ENCODE data around the gene MAGI1.
A peak's percentile ranks its signal among the peaks of the same experiment; 100 is the strongest.

Gene MAGI1

DNA sequence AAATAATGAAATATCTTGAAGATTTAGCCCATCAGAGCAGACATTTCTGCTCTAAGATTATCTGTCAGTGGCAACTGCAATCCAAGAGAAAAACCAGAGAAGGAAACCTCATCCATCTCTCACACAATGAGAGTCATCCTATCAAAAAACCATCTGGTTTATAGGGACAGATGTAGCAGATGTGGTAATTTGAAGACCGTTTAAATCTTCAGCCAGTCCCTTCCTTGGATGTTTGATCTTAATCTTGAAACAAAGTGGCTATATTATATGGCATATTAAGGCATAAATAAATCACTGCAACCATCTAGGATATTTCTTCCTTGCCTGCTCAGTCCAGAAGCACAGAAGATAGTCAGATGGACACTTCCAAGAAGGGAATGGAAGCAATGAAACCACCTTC, 305.3 kb downstream of the MAGI1 start:
- no peak for ATAC-seq
- TF ChIP-seq RARB (CRISPR knock-in tag; IDR thresholded peaks at IDR 0.05) (no peak), ESRRG (CRISPR knock-in tag; IDR thresholded peaks at IDR 0.05) (no peak), SNAI2 (CRISPR knock-in tag; IDR thresholded peaks at IDR 0.05) (no peak), ZNF8 (CRISPR knock-in tag; IDR thresholded peaks at IDR 0.05) (no peak), TCF4 (CRISPR knock-in tag; IDR thresholded peaks at IDR 0.05; ENCODE audit: borderline replicate concordance) (no peak), ZFP30 (CRISPR knock-in tag; IDR thresholded peaks at IDR 0.05) (no peak), BACH2 (CRISPR knock-in tag; IDR thresholded peaks at IDR 0.05; ENCODE audit: borderline replicate concordance) (no peak), OSR1 (CRISPR knock-in tag; IDR thresholded peaks at IDR 0.05) (no peak)
- TF ChIP-seq, protein P1, sequence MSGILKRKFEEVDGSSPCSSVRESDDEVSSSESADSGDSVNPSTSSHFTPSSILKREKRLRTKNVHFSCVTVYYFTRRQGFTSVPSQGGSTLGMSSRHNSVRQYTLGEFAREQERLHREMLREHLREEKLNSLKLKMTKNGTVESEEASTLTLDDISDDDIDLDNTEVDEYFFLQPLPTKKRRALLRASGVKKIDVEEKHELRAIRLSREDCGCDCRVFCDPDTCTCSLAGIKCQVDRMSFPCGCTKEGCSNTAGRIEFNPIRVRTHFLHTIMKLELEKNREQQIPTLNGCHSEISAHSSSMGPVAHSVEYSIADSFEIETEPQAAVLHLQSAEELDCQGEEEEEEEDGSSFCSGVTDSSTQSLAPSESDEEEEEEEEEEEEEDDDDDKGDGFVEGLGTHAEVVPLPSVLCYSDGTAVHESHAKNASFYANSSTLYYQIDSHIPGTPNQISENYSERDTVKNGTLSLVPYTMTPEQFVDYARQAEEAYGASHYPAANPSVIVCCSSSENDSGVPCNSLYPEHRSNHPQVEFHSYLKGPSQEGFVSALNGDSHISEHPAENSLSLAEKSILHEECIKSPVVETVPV (CRISPR knock-in tag; IDR thresholded peaks at IDR 0.05), result no peak
- TF ChIP-seq, protein P2, sequence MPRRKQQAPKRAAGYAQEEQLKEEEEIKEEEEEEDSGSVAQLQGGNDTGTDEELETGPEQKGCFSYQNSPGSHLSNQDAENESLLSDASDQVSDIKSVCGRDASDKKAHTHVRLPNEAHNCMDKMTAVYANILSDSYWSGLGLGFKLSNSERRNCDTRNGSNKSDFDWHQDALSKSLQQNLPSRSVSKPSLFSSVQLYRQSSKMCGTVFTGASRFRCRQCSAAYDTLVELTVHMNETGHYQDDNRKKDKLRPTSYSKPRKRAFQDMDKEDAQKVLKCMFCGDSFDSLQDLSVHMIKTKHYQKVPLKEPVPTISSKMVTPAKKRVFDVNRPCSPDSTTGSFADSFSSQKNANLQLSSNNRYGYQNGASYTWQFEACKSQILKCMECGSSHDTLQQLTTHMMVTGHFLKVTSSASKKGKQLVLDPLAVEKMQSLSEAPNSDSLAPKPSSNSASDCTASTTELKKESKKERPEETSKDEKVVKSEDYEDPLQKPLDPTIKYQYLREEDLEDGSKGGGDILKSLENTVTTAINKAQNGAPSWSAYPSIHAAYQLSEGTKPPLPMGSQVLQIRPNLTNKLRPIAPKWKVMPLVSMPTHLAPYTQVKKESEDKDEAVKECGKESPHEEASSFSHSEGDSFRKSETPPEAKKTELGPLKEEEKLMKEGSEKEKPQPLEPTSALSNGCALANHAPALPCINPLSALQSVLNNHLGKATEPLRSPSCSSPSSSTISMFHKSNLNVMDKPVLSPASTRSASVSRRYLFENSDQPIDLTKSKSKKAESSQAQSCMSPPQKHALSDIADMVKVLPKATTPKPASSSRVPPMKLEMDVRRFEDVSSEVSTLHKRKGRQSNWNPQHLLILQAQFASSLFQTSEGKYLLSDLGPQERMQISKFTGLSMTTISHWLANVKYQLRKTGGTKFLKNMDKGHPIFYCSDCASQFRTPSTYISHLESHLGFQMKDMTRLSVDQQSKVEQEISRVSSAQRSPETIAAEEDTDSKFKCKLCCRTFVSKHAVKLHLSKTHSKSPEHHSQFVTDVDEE (CRISPR knock-in tag; IDR thresholded peaks at IDR 0.05), result no peak
- TF ChIP-seq, protein P3, sequence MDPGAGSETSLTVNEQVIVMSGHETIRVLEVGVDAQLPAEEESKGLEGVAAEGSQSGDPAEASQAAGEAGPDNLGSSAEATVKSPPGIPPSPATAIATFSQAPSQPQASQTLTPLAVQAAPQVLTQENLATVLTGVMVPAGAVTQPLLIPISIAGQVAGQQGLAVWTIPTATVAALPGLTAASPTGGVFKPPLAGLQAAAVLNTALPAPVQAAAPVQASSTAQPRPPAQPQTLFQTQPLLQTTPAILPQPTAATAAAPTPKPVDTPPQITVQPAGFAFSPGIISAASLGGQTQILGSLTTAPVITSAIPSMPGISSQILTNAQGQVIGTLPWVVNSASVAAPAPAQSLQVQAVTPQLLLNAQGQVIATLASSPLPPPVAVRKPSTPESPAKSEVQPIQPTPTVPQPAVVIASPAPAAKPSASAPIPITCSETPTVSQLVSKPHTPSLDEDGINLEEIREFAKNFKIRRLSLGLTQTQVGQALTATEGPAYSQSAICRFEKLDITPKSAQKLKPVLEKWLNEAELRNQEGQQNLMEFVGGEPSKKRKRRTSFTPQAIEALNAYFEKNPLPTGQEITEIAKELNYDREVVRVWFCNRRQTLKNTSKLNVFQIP (CRISPR knock-in tag; IDR thresholded peaks at IDR 0.05; ENCODE audit: borderline replicate concordance, low read depth), result no peak

DNA sequence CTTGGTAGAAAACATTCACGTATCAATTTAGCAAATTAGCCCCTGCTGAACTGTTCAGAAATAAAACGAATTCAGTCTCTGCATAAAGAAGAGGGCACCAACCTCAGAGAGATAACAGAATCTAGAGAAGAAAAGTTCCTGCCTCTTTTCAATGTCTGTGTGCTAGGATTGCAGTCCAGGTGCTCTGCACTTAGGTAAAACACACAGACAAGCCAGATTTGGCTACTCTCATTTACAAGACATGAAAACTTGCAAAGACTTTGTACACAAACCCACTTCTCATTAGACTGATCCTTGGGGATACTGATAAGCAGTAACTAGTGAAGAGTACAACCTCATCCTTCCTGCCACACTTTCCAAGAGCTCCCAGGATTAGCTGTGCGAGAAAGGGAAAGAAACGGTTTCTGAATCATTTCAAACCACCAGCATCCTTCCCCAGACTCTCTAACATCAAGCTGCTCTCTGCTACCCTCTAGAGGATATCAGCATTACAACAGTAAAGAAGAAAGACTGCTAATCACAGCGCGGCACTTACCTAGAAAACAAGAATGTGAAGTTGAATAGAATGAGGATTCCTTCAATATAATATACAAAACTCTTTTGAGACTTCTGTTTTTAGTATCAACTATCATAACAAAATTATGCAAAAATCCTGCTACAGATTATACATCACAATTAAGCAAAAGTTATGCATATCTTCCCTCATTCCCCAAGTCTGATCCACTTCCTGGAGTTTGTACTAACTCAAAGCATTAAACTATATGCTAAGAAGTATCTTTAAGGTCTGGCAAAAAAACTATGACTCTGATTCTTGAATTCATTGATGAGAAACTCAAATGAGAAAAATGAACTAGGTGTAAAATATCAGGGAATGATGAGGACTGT, 306.4 kb downstream of the MAGI1 start:
- ATAC-seq, result peak; percentile 78
- TF ChIP-seq OSR1 (CRISPR knock-in tag; IDR thresholded peaks at IDR 0.05), result no peak
- no peak for TF ChIP-seq ZC3H10 (CRISPR knock-in tag; IDR thresholded peaks at IDR 0.05)
- TF ChIP-seq, protein P4, sequence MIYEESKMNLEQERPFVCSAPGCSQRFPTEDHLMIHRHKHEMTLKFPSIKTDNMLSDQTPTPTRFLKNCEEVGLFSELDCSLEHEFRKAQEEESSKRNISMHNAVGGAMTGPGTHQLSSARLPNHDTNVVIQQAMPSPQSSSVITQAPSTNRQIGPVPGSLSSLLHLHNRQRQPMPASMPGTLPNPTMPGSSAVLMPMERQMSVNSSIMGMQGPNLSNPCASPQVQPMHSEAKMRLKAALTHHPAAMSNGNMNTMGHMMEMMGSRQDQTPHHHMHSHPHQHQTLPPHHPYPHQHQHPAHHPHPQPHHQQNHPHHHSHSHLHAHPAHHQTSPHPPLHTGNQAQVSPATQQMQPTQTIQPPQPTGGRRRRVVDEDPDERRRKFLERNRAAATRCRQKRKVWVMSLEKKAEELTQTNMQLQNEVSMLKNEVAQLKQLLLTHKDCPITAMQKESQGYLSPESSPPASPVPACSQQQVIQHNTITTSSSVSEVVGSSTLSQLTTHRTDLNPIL (CRISPR knock-in tag; IDR thresholded peaks at IDR 0.05; ENCODE audit: low read depth), result no peak
- TF ChIP-seq ZNF565 (CRISPR knock-in tag; conservative IDR thresholded peaks at IDR 0.05; ENCODE audit: low read depth), result no peak

DNA sequence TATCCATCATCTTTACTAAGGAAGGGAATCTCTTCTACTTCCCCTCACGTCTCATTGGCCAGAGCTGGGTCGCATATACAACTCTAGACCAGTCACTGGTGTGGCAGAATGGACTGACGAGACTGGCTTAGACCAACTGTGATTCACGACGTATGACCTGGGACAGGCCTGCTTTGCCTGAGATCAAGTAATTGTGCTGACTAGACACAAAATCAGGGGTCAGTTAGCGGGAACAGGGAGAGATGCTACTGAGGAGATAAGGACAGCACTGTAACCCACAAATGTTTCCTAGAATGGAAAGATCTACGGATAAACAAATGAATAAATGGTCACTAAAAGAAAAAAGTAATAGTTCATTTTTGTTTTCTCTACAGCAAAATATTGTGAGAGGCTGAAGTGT, 308.3 kb downstream of the MAGI1 start:
- no peak for ATAC-seq

More for the DNA sequence above, 308.3 kb downstream of the MAGI1 start:
- no peak for TF ChIP-seq ZFP3 (CRISPR knock-in tag; IDR thresholded peaks at IDR 0.05)
- TF ChIP-seq ZC3H10 (CRISPR knock-in tag; IDR thresholded peaks at IDR 0.05), result no peak
- TF ChIP-seq, protein P5, sequence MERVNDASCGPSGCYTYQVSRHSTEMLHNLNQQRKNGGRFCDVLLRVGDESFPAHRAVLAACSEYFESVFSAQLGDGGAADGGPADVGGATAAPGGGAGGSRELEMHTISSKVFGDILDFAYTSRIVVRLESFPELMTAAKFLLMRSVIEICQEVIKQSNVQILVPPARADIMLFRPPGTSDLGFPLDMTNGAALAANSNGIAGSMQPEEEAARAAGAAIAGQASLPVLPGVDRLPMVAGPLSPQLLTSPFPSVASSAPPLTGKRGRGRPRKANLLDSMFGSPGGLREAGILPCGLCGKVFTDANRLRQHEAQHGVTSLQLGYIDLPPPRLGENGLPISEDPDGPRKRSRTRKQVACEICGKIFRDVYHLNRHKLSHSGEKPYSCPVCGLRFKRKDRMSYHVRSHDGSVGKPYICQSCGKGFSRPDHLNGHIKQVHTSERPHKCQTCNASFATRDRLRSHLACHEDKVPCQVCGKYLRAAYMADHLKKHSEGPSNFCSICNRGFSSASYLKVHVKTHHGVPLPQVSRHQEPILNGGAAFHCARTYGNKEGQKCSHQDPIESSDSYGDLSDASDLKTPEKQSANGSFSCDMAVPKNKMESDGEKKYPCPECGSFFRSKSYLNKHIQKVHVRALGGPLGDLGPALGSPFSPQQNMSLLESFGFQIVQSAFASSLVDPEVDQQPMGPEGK (CRISPR knock-in tag; IDR thresholded peaks at IDR 0.05; ENCODE audit: borderline replicate concordance), result no peak
- no peak for TF ChIP-seq BACH2 (CRISPR knock-in tag; IDR thresholded peaks at IDR 0.05; ENCODE audit: borderline replicate concordance)
- no peak for TF ChIP-seq ZNF70 (CRISPR knock-in tag; IDR thresholded peaks at IDR 0.05)
- no peak for TF ChIP-seq SNAI2 (CRISPR knock-in tag; IDR thresholded peaks at IDR 0.05)
- no peak for TF ChIP-seq ZNF8 (CRISPR knock-in tag; IDR thresholded peaks at IDR 0.05)
- TF ChIP-seq, protein P3 (CRISPR knock-in tag; IDR thresholded peaks at IDR 0.05; ENCODE audit: borderline replicate concordance, low read depth), result no peak
- TF ChIP-seq ZNF565 (CRISPR knock-in tag; conservative IDR thresholded peaks at IDR 0.05; ENCODE audit: low read depth), result no peak
- TF ChIP-seq, protein P2 (CRISPR knock-in tag; IDR thresholded peaks at IDR 0.05), result no peak
- no peak for TF ChIP-seq PPARA (CRISPR knock-in tag; IDR thresholded peaks at IDR 0.05; ENCODE audit: borderline replicate concordance)
- no peak for TF ChIP-seq RARB (CRISPR knock-in tag; IDR thresholded peaks at IDR 0.05)
- TF ChIP-seq ZFP30 (CRISPR knock-in tag; IDR thresholded peaks at IDR 0.05), result no peak
- TF ChIP-seq CSDC2 (CRISPR knock-in tag; IDR thresholded peaks at IDR 0.05), result no peak
